Fibroblast of skin of right biceps (primary cell): ENCODE data around the gene KMT5C.

Source experiments
- DNase-seq: peaks from one replicate; pipeline ENCODE4 v3.0.0-alpha.2; 2013

Gene KMT5C

GRCh38 chr19:55348317-55349034, 8.8 kb downstream of the KMT5C start:
- DNase-seq: no peak

GRCh38 chr19:55350620-55351315, 11.1 kb downstream of the KMT5C start:
- DNase-seq: no peak

GRCh38 chr19:55352040-55352439, 12.4 kb downstream of the KMT5C start:
- no peak for DNase-seq

GRCh38 chr19:55352549-55353145, 13.0 kb downstream of the KMT5C start:
- DNase-seq: no peak

- DNase-seq: no peak
Observed at GRCh38 chr19:55353356-55353802, 13.7 kb downstream of the KMT5C start.

- peak; percentile 58 for DNase-seq
Observed at GRCh38 chr19:55353803-55354697, 14.4 kb downstream of the KMT5C start.

- DNase-seq: no peak
Observed at GRCh38 chr19:55354698-55355212, 15.1 kb downstream of the KMT5C start, which contains the start of gene COX6B2. TSS of gene COX6B2 (minus strand) at chr19:55354719. CDS start at chr19:55354521, 198 bp downstream.

GRCh38 chr19:55355213-55355821, 15.6 kb downstream of the KMT5C start:
- DNase-seq: no peak

GRCh38 chr19:55358493-55358892, 18.8 kb downstream of the KMT5C start:
- no peak for DNase-seq

GRCh38 chr19:55358943-55359908, 19.6 kb downstream of the KMT5C start:
- no peak for DNase-seq

- no peak for DNase-seq
Observed at GRCh38 chr19:55360902-55361301, 21.2 kb downstream of the KMT5C start.

- DNase-seq: no peak
Observed at GRCh38 chr19:55362174-55362989, 22.7 kb downstream of the KMT5C start.

GRCh38 chr19:55362990-55363716, 23.5 kb downstream of the KMT5C start, which contains the start of gene GARIN5B:
TSS of gene GARIN5B (minus strand) at chr19:55363260. CDS start at chr19:55363066, 194 bp downstream.
- no peak for DNase-seq

GRCh38 chr19:55365245-55365644, 25.6 kb downstream of the KMT5C start:
- DNase-seq: no peak

GRCh38 chr19:55365964-55366363, 26.3 kb downstream of the KMT5C start:
- DNase-seq: no peak

GRCh38 chr19:55366790-55367189, 27.1 kb downstream of the KMT5C start:
- no peak for DNase-seq

GRCh38 chr19:55368106-55368505, 28.4 kb downstream of the KMT5C start:
- no peak for DNase-seq

- DNase-seq: peak; percentile 73
Observed at GRCh38 chr19:55368701-55369563, 29.3 kb downstream of the KMT5C start.
